T-helper 1 cell treated with Interleukin-12 subunit alpha and Interleukin-12 subunit beta and Interleukin-4 antibody, amounts not matched to agents 30 ng/mL and 1 ng/mL, for 36 hours (primary cell): ENCODE results near the gene FBXL4. TPM values are rescaled to one million over a fixed set of nuclear protein-coding genes. Genes with fewer than 3 reads are reported as not detected.

ENCODE experiments used
- intact Hi-C: fragments of 100-400 bp; cut with micrococcal nuclease; formaldehyde crosslinking; loops from one replicate; pipeline ENCODE4 v1.15.1; 2024
- total RNA-seq: library from RNA; stranded (reverse); gene quantifications from 2 replicates; pipeline ENCODE4 v1.2.3, GENCODE V29; 2022

The FBXL4 gene
- total RNA-seq, 1 donor from 2014 or later = 10.6 TPM

GRCh38 chr6:98828211-98828788 is 119.4 kb downstream of the FBXL4 start:
- intact Hi-C loops = no loop called here

- intact Hi-C loops = loop anchor here (2.0 kb wide), 1 partner anchor 777 kb away; no protein-coding TSS in a partner anchor
Observed at GRCh38 chr6:98827295-98828159, 120.2 kb downstream of the FBXL4 start.

GRCh38 chr6:98825600-98826230 is 122.0 kb downstream of the FBXL4 start:
- intact Hi-C loops = loop anchor here (2.0 kb wide), 1 partner anchor 779 kb away; no protein-coding TSS in a partner anchor

GRCh38 chr6:98824902-98825599 is 122.7 kb downstream of the FBXL4 start:
- intact Hi-C loops = loop anchor here (1.0 kb wide), 1 partner anchor 9 kb away; the partner anchor contains the start of gene POU3F2

- intact Hi-C loops = loop anchor here (1.0 kb wide), 1 partner anchor 10 kb away; the partner anchor contains the start of gene POU3F2
Observed at GRCh38 chr6:98824162-98824901, 123.4 kb downstream of the FBXL4 start.

- intact Hi-C loops = loop anchor here (1.0 kb wide), 1 partner anchor 11 kb away; the partner anchor contains the start of gene POU3F2
Observed at GRCh38 chr6:98823428-98824161, 124.2 kb downstream of the FBXL4 start.

GRCh38 chr6:98821756-98822405 is 125.9 kb downstream of the FBXL4 start:
- intact Hi-C loops = no loop called here

Other genes starting within 250 kb of the FBXL4 start
- gene POU3F2, start 113.4 kb downstream of the FBXL4 start, total RNA-seq = not detected in 2 replicates